Activated T-helper 1 cell treated with Interleukin-2 at 50 U/mL for 16 hours (primary cell): Measurements from ENCODE around the gene RPL35A.
"Not testable (repeated sequence)": the region's sequence is repeated elsewhere in the genome, so short reads cannot be mapped to it uniquely, and the experiment has no call there.

Experiments used
- DNase-seq: peaks from one replicate; pipeline ENCODE4 v3.0.0-alpha.2; 2020; ENCODE audit warnings: low read depth

Gene RPL35A

DNA sequence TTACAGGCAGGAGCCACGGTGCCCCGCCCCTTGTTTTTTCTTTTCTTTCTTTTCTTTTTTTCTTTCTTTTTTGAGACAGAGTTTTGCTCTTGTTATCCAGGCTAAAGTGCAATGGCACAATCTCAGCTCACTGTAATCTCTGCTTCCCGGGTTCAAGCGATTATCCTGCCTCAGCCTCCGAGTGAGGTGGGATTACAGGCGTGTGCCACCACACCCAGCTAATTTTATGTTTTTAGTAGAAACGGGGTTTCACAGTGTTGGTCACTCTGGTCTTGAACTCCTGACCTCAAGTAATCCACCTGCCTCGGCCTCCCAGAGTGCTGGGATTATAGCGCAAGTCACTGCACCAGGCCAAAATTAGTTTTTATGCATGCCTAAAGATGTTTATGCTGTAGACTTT, 2.5 kb downstream of the RPL35A start:
- DNase-seq: no peak

DNA sequence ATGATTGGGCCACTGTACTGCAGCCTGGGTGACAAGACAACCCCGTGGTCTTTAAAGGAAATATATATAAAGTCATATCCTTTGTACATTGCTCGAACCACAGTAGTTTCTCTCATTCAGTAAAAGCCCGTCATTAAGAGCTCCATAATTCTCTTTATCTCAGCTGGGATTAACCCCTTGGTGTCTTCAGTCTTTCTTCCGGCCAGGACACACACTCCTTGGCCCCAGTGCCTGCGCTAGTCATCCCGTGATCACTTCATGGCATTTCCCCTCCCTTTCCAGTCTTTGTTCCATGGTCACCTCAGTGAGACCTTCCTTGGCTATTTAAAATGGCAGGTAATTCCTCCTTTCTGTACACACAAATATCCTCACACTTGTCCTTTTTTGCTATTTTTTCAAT, 3.3 kb downstream of the RPL35A start:
- DNase-seq: no peak

DNA sequence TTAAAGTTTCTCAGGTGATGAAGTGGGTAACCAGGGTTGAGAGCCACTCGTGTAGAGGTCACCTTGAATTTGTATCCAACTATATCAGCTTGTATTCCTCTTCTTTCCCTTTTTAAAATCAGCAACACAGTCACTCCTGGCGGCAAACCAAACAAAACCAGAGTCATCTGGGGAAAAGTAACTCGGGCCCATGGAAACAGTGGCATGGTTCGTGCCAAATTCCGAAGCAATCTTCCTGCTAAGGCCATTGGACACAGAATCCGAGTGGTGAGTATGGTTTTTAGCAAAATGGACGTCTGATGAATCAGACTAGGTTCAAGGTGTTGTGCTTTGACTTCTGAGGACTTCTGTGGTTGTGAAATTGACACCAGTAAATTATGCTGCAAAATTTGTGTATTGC, 3.9 kb downstream of the RPL35A start:
- DNase-seq: no peak

DNA sequence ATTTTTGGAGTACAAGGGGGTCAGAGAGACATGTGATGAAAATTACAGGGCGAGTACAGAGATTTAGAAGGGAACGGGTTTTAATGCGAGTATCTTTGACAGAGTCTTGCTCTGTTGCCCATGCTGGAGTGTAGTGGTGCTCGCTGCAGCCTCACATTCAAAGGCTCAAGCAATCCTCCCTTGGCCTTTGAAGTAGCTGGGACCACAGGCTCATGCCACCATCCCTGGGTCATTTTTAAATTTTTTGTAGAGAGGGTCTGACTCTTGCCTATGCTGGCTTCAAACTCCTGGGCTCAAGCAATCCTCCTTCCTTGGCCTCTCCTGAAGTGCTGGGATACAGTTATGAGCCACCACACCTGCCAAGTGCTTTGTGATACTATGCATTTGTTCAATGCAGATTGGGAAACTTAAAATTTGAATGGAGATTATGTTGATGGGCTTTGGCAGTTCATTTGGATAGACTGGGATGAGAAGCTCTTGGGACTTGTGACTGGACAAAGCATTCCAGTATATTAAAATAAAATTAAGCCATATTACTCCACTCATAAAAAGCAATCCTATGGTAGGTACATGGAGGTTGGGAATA, 6.0 kb downstream of the RPL35A start:
- DNase-seq: no peak

DNA sequence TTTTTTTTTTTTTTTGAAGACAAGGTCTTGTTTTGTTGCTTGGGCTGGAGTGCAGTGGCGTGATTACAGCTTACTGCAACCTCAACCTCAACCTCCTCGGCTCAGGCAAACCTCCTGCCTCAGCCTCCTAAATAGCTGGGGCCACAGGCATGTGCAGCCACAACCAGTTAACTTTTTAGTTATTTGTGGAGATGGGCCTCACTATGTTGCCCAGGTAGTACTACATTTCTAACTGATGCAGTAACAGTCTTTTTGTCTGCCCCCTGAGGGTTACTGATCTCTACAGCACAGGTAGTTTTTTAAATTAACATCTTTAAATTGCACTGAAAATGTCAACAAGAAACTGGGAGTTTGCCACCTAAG, 6.6 kb downstream of the RPL35A start:
- no peak for DNase-seq

DNA sequence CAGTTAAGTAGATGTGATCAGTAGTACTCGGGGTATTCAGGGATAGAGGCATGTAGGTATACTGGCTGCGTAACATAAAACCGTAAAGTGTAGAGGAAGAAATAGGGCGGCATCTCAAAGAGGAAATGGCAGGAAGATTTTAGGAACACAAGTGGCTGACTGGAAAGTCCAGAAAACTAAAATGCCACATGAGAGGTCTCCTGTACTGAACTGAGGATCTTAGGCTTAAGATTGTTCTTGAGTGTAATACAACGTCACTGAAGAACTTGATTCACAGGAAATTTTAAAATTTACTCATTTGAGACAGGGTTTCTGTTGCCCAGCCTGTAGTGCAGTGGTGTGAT, 7.8 kb downstream of the RPL35A start:
- DNase-seq: no peak

DNA sequence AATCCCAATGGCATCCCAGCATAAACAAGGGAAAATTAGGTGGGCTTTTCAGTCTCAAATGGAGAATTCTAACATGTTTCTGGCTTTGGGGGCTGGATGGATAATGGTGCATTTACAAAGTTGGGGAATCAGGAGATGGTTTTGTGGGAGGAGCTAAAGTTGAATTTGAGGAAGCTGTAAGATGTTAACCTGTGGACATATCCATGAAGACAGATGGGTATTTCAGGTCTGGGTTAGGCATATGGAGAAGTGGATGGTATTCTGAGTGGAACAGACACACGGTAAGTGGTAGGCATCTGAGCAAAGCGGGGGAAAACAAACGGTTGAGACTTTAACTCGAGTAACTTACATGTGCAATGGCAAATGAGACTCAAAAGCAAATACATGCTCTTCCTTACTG, 8.4 kb downstream of the RPL35A start:
- no peak for DNase-seq

DNA sequence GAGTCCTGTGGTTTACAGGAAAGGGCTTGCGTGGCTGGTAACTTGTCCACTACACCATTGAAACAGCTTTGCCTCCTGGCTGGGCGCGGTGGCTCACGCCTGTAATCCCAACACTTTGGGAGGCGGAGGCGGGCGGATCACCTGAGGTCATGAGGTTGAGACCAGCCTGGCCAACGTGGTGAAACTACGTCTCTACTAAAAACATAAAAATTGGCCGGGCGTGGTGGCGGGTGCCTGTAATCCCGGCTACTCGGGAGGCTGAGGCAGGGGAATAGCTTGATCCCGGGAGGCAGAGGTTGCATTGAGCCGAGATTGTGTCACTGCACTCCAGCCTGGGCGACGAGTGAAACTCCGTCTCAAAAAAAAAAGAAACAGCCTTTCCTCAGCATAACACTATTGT, 8.9 kb downstream of the RPL35A start:
- not testable (repeated sequence) for DNase-seq

DNA sequence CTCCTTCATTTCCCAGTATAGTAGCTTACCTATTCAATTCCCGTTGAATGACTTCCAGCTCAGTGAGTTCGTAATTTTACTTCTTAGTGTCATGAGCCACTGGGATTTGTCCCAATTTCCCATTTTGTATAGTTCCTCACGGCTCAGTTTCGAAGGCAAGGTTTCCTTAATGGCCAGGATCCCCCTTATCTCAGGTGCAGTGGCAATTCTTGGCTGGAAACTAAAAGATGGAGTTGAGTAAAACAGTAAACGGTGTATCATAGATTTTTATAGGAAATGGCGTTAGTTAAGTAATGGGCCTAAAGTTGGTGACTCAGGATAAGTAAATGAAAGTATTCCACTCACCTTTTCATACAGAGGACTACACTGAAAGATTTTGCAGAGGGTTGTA, 9.5 kb downstream of the RPL35A start:
- no peak for DNase-seq

DNA sequence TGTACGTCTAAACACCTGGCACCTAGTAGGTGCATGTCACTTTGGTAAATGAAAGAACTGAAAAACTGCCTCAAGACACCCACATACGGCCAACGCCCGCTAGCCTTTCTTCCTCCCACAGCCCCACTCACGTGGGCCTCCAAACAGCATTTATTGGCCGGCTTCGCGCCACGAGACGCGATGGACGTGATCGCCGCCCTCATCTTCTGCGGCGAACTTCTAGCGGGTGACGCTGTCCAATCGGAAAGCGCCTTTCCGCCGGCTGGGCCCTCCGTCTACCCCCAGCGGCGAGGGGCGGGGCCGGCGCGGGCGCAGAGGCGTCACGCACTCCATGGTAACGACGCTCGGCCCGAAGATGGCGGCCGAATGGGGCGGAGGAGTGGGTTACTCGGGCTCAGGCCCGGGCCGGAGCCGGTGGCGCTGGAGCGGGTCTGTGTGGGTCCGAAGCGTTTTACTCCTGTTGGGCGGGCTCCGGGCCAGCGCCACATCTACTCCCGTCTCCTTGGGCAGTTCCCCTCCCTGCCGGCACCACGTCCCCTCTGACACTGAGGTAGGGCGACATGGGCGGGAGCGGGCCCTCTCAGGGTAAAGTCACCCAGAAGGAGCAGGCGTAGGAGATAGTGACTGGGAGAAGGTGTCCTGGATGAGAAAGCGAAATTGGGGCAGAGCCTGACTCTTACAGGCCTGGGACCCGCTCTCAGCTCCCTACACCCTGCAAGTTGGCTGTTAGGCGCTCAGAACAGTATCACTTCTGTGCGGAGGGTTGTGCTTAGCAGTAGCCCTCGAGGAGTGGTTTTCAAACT, 10.1 kb downstream of the RPL35A start, which contains the start of gene LMLN:
Gene LMLN (plus strand): TSS at position 327 of the 803 bp plus-strand sequence. CDS start 29 bp downstream, at position 356.
- peak; percentile 94 for DNase-seq

DNA sequence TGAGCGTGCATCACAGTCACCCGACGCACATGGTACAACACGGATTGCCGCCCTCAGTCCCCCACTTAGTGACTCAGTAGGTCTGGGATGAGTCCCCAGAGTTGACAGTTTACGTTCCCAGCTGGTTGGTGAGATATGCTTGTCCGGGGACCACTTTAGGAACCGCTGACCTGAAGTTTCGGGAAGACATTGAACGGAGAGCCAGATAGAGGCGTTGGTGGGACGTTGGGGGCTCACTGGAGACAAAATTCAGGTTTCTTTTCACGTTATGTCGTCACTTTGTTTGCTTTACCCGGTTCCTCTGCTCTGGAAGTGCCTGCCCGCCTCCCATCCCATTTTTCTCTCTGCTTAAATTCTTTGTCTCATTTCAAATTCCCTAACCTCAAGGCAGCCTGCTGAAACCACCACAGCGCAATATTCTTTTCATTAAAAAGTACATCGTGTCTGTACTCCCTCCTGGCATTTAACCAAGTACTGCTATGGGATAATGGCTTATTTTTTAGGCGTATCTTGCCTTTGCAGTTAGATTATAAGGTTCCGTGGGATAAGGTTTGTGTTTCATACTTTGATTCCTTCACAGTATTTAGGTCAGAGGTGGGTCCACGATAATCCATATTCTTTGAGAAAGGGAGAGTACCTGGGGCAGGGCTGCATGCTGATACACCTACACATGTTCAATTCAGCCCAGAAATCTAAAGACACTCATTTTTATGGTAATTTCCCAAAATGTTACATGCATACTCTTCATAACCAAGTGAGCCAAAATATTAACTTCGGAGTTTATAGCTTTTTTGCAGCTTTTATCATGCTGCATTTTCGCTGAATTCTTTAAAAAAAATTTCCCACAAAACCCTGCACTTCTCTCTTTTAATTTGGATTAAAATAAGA, 10.9 kb downstream of the RPL35A start:
- DNase-seq: no peak

DNA sequence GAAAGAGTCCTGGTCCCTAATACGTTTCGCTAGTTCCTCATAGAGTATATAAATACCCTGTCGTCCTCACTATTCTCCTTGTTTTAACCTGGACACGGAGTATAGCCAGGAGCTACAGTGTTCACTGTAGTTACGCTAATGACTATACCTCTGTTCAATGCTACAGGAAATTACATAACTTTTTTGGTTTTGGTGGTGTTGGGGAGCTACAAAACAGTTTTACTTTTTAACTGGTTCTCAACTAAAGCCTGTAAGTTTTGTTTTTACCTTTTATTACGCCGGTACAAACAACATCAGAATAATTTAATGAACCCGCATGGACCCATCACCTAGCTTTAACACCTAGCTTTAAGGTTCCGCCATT, 11.6 kb downstream of the RPL35A start:
- DNase-seq: no peak

DNA sequence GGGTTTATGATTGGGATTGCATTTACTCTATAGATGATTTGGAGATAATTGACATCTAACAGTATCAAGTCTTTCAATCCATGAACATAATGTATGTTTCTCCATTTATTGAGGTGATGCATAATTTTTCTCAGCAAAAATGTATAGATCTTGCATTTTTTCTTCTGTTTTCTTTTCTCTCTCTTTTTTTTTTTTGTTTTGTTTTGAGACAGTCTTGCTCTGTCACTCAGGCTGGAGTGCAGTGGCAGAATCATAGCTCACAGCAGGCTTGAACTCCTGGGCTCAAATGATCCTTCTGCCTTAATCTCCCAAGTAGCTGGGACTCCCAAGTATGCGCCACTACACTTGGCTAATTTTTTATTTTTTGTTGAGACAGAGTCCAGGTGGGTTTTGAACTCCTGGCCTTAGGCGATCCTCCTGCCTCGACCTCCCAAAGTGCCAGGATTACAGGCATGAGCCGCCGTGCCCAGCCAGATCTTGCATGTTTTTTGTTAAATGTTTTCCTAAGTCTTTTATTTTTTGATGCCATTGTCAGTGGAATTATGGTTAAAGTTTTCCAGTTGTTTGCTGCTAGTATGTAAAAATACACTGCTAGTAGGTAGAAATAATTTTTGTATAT, 13.1 kb downstream of the RPL35A start:
- DNase-seq: no peak

DNA sequence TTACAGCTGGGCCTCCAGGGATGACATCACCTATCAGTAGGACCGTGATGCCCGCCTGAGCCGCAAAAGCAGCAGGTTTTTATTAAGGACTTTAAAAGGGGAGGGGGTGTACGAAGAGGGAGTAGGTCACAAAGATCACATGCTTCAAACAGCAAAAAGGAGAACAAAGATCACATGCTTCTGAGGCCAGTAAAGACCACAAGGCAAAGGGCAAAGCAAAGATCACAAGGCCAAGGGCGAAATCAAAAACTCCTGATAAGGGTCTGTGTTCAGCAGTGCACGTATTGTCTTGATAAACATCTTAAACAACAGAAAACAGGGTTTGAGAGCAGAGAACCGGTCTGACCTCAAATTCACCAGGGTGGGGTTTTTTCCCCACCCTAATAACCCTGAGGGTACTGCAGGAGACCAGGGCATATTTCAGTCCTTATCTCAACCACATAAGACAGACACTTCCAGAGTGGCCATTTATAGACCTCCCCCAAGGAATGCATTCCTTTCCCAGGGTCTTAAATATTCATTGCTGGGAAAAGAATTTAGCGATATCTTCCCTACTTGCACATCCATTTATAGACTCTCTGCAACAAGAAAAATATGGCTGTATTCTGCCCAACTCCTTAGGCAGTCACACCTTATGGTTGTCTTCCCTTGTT, 17.5 kb downstream of the RPL35A start:
- DNase-seq: not testable (repeated sequence)

DNA sequence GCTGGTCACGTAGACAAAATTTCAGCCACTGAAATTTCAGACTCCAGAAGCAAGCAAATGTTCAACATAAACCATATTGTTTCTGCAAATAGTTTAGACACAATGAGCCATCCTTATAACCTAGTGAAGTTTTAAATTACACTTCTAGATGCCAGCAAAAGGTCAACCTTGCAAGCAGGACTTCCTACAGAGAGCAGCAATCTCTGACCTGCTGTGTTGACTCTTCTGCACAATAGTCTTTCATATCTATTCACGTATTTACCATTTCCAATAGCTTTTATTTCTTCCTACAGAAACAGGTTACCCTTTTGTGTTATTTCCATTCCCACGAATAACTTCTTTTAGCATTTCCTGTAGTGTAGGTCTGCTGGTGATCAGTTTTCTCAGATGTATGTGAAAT, 20.6 kb downstream of the RPL35A start:
- DNase-seq: no peak

DNA sequence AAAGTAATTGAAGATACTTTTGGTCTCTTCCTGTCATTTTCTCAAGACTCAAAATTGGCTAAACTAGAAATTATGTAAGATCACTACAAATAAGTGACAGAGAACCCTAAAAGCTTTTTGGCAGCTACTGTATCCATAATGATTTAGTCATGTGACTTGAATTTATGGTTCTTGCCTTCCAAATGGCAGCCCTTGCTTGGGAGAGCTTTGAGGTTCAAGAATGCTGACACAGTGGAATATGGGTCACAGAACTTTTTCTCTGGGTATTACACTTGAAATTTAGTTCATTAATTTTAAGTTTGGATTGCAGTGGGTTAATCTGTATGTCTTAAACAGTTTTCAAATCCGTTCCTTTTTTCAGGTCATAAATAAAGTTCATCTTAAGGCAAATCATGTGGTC, 24.0 kb downstream of the RPL35A start:
- DNase-seq: no peak

DNA sequence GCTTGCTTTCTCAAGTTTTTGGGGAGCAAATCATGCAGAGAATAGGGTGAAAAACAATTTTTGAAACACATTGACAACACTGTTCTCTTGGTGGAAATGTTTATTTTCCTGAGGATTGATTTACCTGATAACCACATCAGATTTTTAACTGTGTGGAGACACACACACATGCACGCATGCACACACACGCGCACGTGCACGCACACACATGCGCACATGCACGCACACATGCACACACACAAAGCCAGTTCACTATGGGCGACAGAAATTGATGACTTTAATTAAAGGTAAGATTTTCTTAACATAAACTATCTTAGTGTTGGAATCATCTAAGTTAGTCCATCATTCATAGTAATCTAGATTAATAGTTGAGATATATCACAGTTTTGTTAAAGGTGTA, 25.3 kb downstream of the RPL35A start:
- DNase-seq: no peak

DNA sequence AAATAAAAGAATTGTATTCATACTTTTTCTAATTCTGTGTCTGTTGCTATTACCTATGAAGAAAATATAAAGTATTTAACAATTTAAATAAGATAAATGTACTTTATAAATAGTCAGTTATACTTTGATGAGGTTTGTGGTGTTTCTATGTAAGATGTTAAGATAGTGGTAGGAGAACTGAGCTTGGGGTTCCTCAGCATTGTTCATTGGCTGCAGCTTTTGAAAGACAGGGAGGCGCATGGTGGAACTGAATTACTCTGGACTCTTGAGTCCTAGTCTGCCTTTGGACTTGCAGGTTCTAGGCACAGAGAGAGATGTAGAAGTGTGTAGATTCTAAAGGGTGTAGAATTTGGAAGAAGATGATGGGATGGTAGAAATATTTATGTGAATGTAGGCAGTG, 33.1 kb downstream of the RPL35A start:
- no peak for DNase-seq

DNA sequence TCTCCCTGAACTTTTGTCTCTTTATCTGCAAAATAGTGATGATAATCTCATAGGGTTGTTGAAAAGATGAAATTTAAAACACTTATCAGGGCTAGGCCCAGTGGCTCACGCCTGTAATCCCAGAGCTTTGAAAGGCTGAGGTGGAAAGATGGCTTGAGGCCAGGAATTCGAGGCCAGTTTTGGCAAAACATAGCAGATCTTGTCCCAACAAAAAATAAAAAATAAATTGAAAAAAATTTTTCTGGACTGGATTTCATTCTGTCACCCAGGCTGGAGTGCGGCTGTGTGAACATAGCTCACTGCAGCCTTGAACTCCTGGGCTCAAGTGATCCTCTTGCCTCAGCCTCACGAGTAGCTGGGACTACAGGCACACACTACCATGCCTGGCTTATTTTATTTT, 39.7 kb downstream of the RPL35A start:
- DNase-seq: no peak

DNA sequence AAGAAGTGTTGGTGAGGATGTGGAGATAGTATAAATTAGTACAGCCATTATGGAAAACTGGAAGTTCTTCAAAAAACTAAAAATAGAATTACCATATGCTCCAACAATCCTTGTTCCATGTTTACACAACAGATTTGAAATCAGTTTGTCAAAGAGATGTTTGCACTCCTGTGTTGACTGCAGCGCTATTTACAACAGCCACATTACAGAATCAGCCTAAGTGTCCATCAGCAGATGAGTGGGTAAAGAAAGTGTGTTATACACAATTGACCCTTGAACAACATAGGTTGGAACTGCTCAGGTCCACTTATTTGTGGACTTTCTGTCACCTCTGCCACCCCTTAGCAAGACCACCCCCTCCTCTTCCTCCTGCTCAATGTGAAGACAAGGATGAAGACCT, 44.7 kb downstream of the RPL35A start:
- DNase-seq: no peak

DNA sequence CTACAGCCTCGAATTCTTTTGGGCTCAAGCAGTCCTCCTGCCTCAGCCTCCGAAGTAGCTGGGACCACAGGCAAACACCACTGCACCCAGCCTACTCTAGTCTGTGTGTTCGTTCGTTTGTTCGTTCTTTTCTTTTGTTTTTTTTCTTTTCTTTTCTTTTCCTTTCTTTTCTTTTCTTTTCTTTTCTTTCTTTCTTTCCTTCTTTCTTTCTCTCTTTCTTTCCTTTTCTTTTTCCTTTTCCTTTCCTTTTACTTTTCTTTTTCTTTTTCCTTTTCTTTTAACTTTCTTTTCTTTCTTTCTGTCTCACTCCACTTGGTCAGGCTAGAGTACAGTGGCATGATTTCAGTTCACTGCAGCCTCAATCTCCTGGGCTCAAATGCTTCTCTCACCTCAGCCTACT, 46.9 kb downstream of the RPL35A start:
- no peak for DNase-seq

DNA sequence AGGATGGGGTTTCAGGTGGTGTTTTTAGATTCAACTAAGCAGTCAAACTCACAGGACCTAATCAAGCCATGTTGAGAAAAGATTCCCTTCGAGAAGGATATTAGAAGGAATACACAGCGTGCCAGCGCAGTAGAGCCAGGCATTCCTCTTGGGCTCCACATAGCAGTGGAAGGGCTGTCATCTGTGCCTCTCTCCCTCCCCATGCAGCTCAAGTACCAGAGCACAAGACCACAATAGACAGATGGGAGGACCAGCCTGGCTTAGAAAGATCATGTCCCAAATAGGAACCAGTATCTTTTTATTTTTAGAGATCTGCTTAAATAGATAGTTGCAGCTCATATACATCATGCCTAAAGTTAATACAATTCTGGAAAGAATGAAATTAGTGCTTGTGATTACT, 47.9 kb downstream of the RPL35A start:
- DNase-seq: no peak
